H9 (cell line): ENCODE results near the gene PTPN3. TPM values are rescaled to one million over a fixed set of nuclear protein-coding genes. Genes with fewer than 3 reads are reported as not detected.

ENCODE experiments used
- DNase-seq: peaks from one replicate; pipeline ENCODE4 v3.0.0-alpha.2; 2017
- H2AFZ ChIP-seq: one replicate; pipeline ENCODE4 v1.6.1; 2013; ENCODE audit warnings: mild to moderate bottlenecking, low read length, control low read depth, moderate library complexity
- H2AK5ac ChIP-seq: 2 replicates; pipeline ENCODE4 v1.6.1; 2013; ENCODE audit warnings: low read length, control low read depth, mixed read lengths; ENCODE audit not compliant: insufficient read length
- H2BK120ac ChIP-seq: one replicate; pipeline ENCODE4 v1.6.1; 2013; ENCODE audit warnings: low read depth, mild to moderate bottlenecking, low read length, control low read depth, inconsistent platforms; ENCODE audit not compliant: poor library complexity, severe bottlenecking
- H2BK12ac ChIP-seq: 2 replicates; pipeline ENCODE4 v1.6.1; 2013; ENCODE audit warnings: low read length, control low read depth, mixed read lengths, low read depth; ENCODE audit not compliant: insufficient read length
- H2BK15ac ChIP-seq: 2 replicates; pipeline ENCODE4 v1.6.1; 2013; ENCODE audit warnings: low read depth, low read length, control low read depth
- H2BK20ac ChIP-seq: one replicate; pipeline ENCODE4 v1.6.1; 2013; ENCODE audit warnings: low read depth, mild to moderate bottlenecking, low read length, control low read depth, inconsistent platforms; ENCODE audit not compliant: poor library complexity, severe bottlenecking
- H2BK5ac ChIP-seq: 2 replicates; pipeline ENCODE4 v1.6.1; 2013; ENCODE audit warnings: low read length, control low read depth, mixed read lengths; ENCODE audit not compliant: insufficient read length
- H3K14ac ChIP-seq: 2 replicates; pipeline ENCODE4 v1.6.1; 2013; ENCODE audit warnings: low read length, control low read depth; ENCODE audit not compliant: insufficient read depth
- H3K18ac ChIP-seq: 2 replicates; pipeline ENCODE4 v1.6.1; 2013; ENCODE audit warnings: low read depth, mild to moderate bottlenecking, mixed read lengths, low read length, control low read depth; ENCODE audit not compliant: insufficient read length
- H3K23ac ChIP-seq: 2 replicates; pipeline ENCODE4 v1.6.1; 2013; ENCODE audit warnings: low read length, control low read depth, mixed read lengths, low read depth; ENCODE audit not compliant: insufficient read length
- H3K23me2 ChIP-seq: 2 replicates; pipeline ENCODE4 v1.6.1; 2013; ENCODE audit warnings: low read depth, mild to moderate bottlenecking, mixed read lengths, low read length, control low read depth; ENCODE audit not compliant: insufficient read length, poor library complexity, severe bottlenecking
- H3K27ac ChIP-seq: 2 replicates; pipeline ENCODE4 v1.5.1; 2013; ENCODE audit warnings: low read length, control low read depth, mixed read lengths, low read depth; ENCODE audit not compliant: insufficient read length
- H3K27me3 ChIP-seq: 2 replicates; pipeline ENCODE4 v1.6.1; 2013; ENCODE audit warnings: low read length, control low read depth, inconsistent platforms; ENCODE audit not compliant: insufficient read depth
- H3K4ac ChIP-seq: 2 replicates; pipeline ENCODE4 v1.6.1; 2013; ENCODE audit warnings: low read depth, mild to moderate bottlenecking, control low read depth, inconsistent platforms, low read length, moderate library complexity
- H3K4me1 ChIP-seq: 2 replicates; pipeline ENCODE4 v1.6.1; 2013; ENCODE audit warnings: low read length, control low read depth, inconsistent platforms; ENCODE audit not compliant: insufficient read depth
- H3K4me2 ChIP-seq: 2 replicates; pipeline ENCODE4 v1.6.1; 2013; ENCODE audit warnings: low read length, control low read depth, mixed read lengths; ENCODE audit not compliant: insufficient read length, insufficient read depth
- H3K56ac ChIP-seq: 2 replicates; pipeline ENCODE4 v1.6.1; 2013; ENCODE audit warnings: low read depth, mild to moderate bottlenecking, mixed read lengths, low read length, control low read depth; ENCODE audit not compliant: insufficient read length
- H3K79me1 ChIP-seq: 2 replicates; pipeline ENCODE4 v1.6.1; 2013; ENCODE audit warnings: low read depth, mild to moderate bottlenecking, moderate library complexity, low read length, control low read depth, inconsistent platforms; ENCODE audit not compliant: insufficient read depth, poor library complexity, severe bottlenecking
- H3K79me2 ChIP-seq: 2 replicates; pipeline ENCODE4 v1.6.1; 2013; ENCODE audit warnings: low read length, control low read depth, inconsistent platforms; ENCODE audit not compliant: insufficient read depth
- H3K9ac ChIP-seq: 2 replicates; pipeline ENCODE4 v1.6.1; 2013; ENCODE audit warnings: low read length, control low read depth, mixed read lengths; ENCODE audit not compliant: insufficient read length; ENCODE audit errors: extremely low read depth
- H3K9me3 ChIP-seq: one replicate; pipeline ENCODE4 v1.6.1; 2013; ENCODE audit warnings: low read depth, low read length, inconsistent platforms; ENCODE audit not compliant: control insufficient read depth
- H3T11ph ChIP-seq: one replicate; pipeline ENCODE4 v1.6.1; 2013; ENCODE audit warnings: mild to moderate bottlenecking, low read length, control low read depth, inconsistent platforms
- H4K20me1 ChIP-seq: one replicate; pipeline ENCODE4 v1.6.1; 2013; ENCODE audit not compliant: control insufficient read depth, insufficient read length, insufficient read depth
- H4K5ac ChIP-seq: 2 replicates; pipeline ENCODE4 v1.6.1; 2013; ENCODE audit warnings: low read depth, mild to moderate bottlenecking, mixed read lengths, low read length, control low read depth; ENCODE audit not compliant: insufficient read length
- H4K8ac ChIP-seq: replicated peaks from 2 replicates; pipeline ENCODE4 v1.6.1; 2013; ENCODE audit warnings: low read length, control low read depth, mixed read lengths, low read depth; ENCODE audit not compliant: insufficient read length
- H4K91ac ChIP-seq: 2 replicates; pipeline ENCODE4 v1.6.1; 2013; ENCODE audit warnings: low read depth, mild to moderate bottlenecking, moderate library complexity, mixed read lengths, low read length, control low read depth; ENCODE audit not compliant: insufficient read length
- H3K27ac Mint-ChIP-seq, 3 experiments: 2 replicates in 2 of 3; 3 replicates in 1 of 3; pipeline ENCODE4 v1.8.0; 2020 to 2021; ENCODE audit warnings: mixed read lengths in 3 of 3, mild to moderate bottlenecking in 1 of 3, moderate library complexity in 1 of 3
- H3K27me3 Mint-ChIP-seq: 2 replicates; pipeline ENCODE4 v1.8.0; 2021; ENCODE audit warnings: low read depth, mild to moderate bottlenecking, moderate library complexity, mixed read lengths
- H3K36me3 Mint-ChIP-seq, 3 experiments: 2 replicates in 2 of 3; 3 replicates in 1 of 3; pipeline ENCODE4 v1.8.0; 2020 to 2021; ENCODE audit warnings: low read depth in 3 of 3, mixed read lengths in 3 of 3; ENCODE audit not compliant: insufficient read depth in 1 of 3
- H3K4me1 Mint-ChIP-seq, 2 experiments: 2 replicates each; pipeline ENCODE4 v1.8.0; 2020; ENCODE audit warnings: mixed read lengths in 2 of 2
- H3K4me3 Mint-ChIP-seq, 2 experiments: 2 replicates in 1 of 2; 3 replicates in 1 of 2; pipeline ENCODE4 v1.8.0; 2020 to 2021; ENCODE audit warnings: mild to moderate bottlenecking in 2 of 2, mixed read lengths in 2 of 2, moderate library complexity in 1 of 2
- H3K9me3 Mint-ChIP-seq, 2 experiments: 2 replicates in 1 of 2; 3 replicates in 1 of 2; pipeline ENCODE4 v1.8.0; 2020; ENCODE audit warnings: mild to moderate bottlenecking in 2 of 2, mixed read lengths in 2 of 2, moderate library complexity in 1 of 2
- CTCF ChIP-seq: fragments of 200-600 bp; sonication (generic); conservative IDR thresholded peaks from 3 replicates; pipeline ENCODE4 v1.8.0; 2021; ENCODE audit warnings: antibody characterized with exemption, mild to moderate bottlenecking
- WGBS: extraction: QIAGEN DNeasy Blood & Tissue Kit; methylation state at CpG from one replicate; pipeline ENCODE4 v1.1.7; 2013; ENCODE audit warnings: missing lambda C conversion rate, low lambda C conversion rate, mixed read lengths; ENCODE audit not compliant: insufficient read length; ENCODE audit errors: extremely low coverage; 5-methylcytosine and 5-hydroxymethylcytosine counted together
- total RNA-seq: library from RNA; stranded (reverse); gene quantifications from 2 replicates; pipeline ENCODE4 v1.2.1, GENCODE V29; 2021

The PTPN3 gene
- total RNA-seq, 1 experiment from 2014 or later: 2.6 TPM

- WGBS: no CpG with 5 or more reads among the region's 3 CpGs
Measured at GRCh38 chr9:109496218-109496617, 1.9 kb downstream of the PTPN3 start.

More at GRCh38 chr9:109496218-109496617, 1.9 kb downstream of the PTPN3 start:
- Histone ChIP-seq H2AFZ (no peak overlapping the region), H3K9me3 (no peaks in the 10 kb centered on the region), H3K4ac (no peak overlapping the region), H3K23ac (no peak overlapping the region), H3K4me2 (no peak overlapping the region), H2BK15ac (no peak overlapping the region), H2BK12ac (no peak overlapping the region), H3K56ac (no peak overlapping the region), H4K20me1 (no peaks in the 10 kb centered on the region), H3K79me1 (no peaks in the 10 kb centered on the region), H4K8ac (no peak overlapping the region), H4K91ac (no peak overlapping the region), H3K27me3 (peaks cover 29% of the 10 kb centered on the region; the same call in 1 of the 2 replicates), H2AK5ac (no peak overlapping the region), H3K9ac (no peak overlapping the region), H4K5ac (no peak overlapping the region), H3T11ph (no peak overlapping the region), H3K27ac (no peak overlapping the region), H2BK5ac (no peak overlapping the region), H3K79me2 (no peaks in the 10 kb centered on the region; the same call in 1 of the 2 replicates), H3K23me2 (no peaks in the 10 kb centered on the region), H3K18ac (no peak overlapping the region), H2BK20ac (no peak overlapping the region), H2BK120ac (no peak overlapping the region), H3K4me1 (no peaks in the 10 kb centered on the region), H3K14ac (no peak overlapping the region)
- H3K4me3 Mint-ChIP-seq: peak overlapping the region; percentile 9 to 40; a peak in 4 of 5 replicates
- H3K27ac Mint-ChIP-seq: no peak overlapping the region
- no peak for TF ChIP-seq CTCF
- peaks cover 20 to 22% of the 10 kb centered on the region in 2 experiments for H3K4me1 Mint-ChIP-seq
- peaks cover 0 to 4% (median 0%) of the 10 kb centered on the region in 3 experiments; a peak in 3 of 7 replicates for H3K36me3 Mint-ChIP-seq
- H3K27me3 Mint-ChIP-seq: peaks cover 64% of the 10 kb centered on the region
- H3K9me3 Mint-ChIP-seq: no peaks in the 10 kb centered on the region; a peak in 1 of 5 replicates
- DNase-seq: no peak
